HepG2 (cell line): ENCODE results near the gene BUD23. TPM values are rescaled to one million over a fixed set of nuclear protein-coding genes. Genes with fewer than 3 reads are reported as not detected.

Experiments used
- AFF4 ChIP-seq: sonication (generic); formaldehyde crosslinking; IDR thresholded peaks from 2 replicates; pipeline ENCODE4 v1.4.0; 2020; ENCODE audit warnings: missing genetic modification reagents
- MYC ChIP-seq: sonication (generic); formaldehyde crosslinking; IDR thresholded peaks from 2 replicates; pipeline ENCODE4 v1.9.0; 2021; ENCODE audit warnings: missing genetic modification reagents, borderline replicate concordance
- SCMH1 ChIP-seq: sonication (generic); formaldehyde crosslinking; IDR thresholded peaks from 2 replicates; pipeline ENCODE4 v1.9.0; 2021; ENCODE audit warnings: missing genetic modification reagents, mild to moderate bottlenecking, borderline replicate concordance
- SMAD9 ChIP-seq: sonication (generic); formaldehyde crosslinking; IDR thresholded peaks from 2 replicates; pipeline ENCODE4 v1.5.1; 2020; ENCODE audit warnings: mild to moderate bottlenecking, missing genetic modification reagents
- TEAD3 ChIP-seq: optimal IDR thresholded peaks from 2 replicates; pipeline ENCODE3; 2016; ENCODE audit warnings: borderline replicate concordance
- ZFP36L1 ChIP-seq: sonication (generic); formaldehyde crosslinking; IDR thresholded peaks from 2 replicates; pipeline ENCODE4 v1.8.0; 2022; ENCODE audit warnings: mild to moderate bottlenecking, missing genetic modification reagents, moderate library complexity
- ZHX1 ChIP-seq: sonication (generic); formaldehyde crosslinking; IDR thresholded peaks from 2 replicates; pipeline ENCODE4 v1.8.1; 2022; ENCODE audit warnings: low read depth, mild to moderate bottlenecking, missing genetic modification reagents
- ZNF281 ChIP-seq: sonication (generic); formaldehyde crosslinking; IDR thresholded peaks from 2 replicates; pipeline ENCODE4 v1.4.0; 2020; ENCODE audit warnings: missing genetic modification reagents, borderline replicate concordance
- ZNF350 ChIP-seq: sonication (generic); formaldehyde crosslinking; IDR thresholded peaks from 2 replicates; pipeline ENCODE4 v1.4.0; 2020; ENCODE audit warnings: mild to moderate bottlenecking, low read depth, missing genetic modification reagents, borderline replicate concordance
- ZNF891 ChIP-seq: sonication (generic); formaldehyde crosslinking; IDR thresholded peaks from 2 replicates; pipeline ENCODE4 v1.5.0; 2020; ENCODE audit warnings: mild to moderate bottlenecking, missing genetic modification reagents
- polyA plus RNA-seq, 8 experiments: library from polyadenylated mRNA; depleted of rRNA in 3 of 8; stranded (reverse) in 7 of 8; unstranded in 1 of 8; fragments of >200 nt; fragmentation: Illumina TruSeq in 4 of 8; extraction: Trizol in 4 of 8; gene quantifications; 2 replicates each; pipeline versions ENCODE4 v1.2.1 to v1.2.3, GENCODE V29; 2011 to 2016; ENCODE audit warnings: low read depth in 4 of 8, missing spikeins in 1 of 8, mixed read lengths in 1 of 8; ENCODE audit not compliant: insufficient read depth in 1 of 8
- total RNA-seq, 5 experiments: library from RNA; depleted of rRNA; stranded (reverse); fragments of >200 nt; fragmentation: Illumina TruSeq; extraction: Trizol; gene quantifications; 2 replicates each; pipeline ENCODE4 v1.2.3, GENCODE V29; 2016; ENCODE audit warnings: low read depth in 1 of 5
- TF ChIP-seq, protein P1 (sequence below): sonication (generic); formaldehyde crosslinking; IDR thresholded peaks from 2 replicates; pipeline ENCODE4 v1.4.0; 2020; ENCODE audit warnings: missing genetic modification reagents, borderline replicate concordance
- TF ChIP-seq, protein P2 (sequence below): fragments of 450-650 bp; IDR thresholded peaks from 2 replicates; pipeline ENCODE4 v1.6.1; 2016

The BUD23 gene
- total and polyA plus RNA-seq, 2 of the 13 experiments (the other 11 are each of a cell fraction or from before 2014, with no cell fraction given), result 47.5 to 54.5 TPM

- TF ChIP-seq, protein P1, sequence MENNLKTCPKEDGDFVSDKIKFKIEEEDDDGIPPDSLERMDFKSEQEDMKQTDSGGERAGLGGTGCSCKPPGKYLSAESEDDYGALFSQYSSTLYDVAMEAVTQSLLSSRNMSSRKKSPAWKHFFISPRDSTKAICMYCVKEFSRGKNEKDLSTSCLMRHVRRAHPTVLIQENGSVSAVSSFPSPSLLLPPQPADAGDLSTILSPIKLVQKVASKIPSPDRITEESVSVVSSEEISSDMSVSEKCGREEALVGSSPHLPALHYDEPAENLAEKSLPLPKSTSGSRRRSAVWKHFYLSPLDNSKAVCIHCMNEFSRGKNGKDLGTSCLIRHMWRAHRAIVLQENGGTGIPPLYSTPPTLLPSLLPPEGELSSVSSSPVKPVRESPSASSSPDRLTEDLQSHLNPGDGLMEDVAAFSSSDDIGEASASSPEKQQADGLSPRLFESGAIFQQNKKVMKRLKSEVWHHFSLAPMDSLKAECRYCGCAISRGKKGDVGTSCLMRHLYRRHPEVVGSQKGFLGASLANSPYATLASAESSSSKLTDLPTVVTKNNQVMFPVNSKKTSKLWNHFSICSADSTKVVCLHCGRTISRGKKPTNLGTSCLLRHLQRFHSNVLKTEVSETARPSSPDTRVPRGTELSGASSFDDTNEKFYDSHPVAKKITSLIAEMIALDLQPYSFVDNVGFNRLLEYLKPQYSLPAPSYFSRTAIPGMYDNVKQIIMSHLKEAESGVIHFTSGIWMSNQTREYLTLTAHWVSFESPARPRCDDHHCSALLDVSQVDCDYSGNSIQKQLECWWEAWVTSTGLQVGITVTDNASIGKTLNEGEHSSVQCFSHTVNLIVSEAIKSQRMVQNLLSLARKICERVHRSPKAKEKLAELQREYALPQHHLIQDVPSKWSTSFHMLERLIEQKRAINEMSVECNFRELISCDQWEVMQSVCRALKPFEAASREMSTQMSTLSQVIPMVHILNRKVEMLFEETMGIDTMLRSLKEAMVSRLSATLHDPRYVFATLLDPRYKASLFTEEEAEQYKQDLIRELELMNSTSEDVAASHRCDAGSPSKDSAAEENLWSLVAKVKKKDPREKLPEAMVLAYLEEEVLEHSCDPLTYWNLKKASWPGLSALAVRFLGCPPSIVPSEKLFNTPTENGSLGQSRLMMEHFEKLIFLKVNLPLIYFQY (CRISPR knock-in tag), result peak; percentile 97
- no peak for TF ChIP-seq ZNF350 (CRISPR knock-in tag)
- no peak for TF ChIP-seq ZFP36L1 (CRISPR knock-in tag)
- peak; percentile 79; the same call in 1 of the 2 replicates for TF ChIP-seq ZNF281 (CRISPR knock-in tag)
- TF ChIP-seq SMAD9, result no peak
- TF ChIP-seq, protein P2, sequence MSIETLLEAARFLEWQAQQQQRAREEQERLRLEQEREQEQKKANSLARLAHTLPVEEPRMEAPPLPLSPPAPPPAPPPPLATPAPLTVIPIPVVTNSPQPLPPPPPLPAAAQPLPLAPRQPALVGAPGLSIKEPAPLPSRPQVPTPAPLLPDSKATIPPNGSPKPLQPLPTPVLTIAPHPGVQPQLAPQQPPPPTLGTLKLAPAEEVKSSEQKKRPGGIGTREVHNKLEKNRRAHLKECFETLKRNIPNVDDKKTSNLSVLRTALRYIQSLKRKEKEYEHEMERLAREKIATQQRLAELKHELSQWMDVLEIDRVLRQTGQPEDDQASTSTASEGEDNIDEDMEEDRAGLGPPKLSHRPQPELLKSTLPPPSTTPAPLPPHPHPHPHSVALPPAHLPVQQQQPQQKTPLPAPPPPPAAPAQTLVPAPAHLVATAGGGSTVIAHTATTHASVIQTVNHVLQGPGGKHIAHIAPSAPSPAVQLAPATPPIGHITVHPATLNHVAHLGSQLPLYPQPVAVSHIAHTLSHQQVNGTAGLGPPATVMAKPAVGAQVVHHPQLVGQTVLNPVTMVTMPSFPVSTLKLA, result peak; percentile 43; the same call in 1 of the 2 replicates
- TF ChIP-seq ZHX1 (CRISPR knock-in tag), result no peak
- no peak for TF ChIP-seq AFF4 (CRISPR knock-in tag)
- TF ChIP-seq ZNF891 (CRISPR knock-in tag), result 0 out of 2 replicates have a peak, but pooled peaks have one; percentile 33
- TF ChIP-seq MYC (CRISPR knock-in tag), result peak; percentile 45; the same call in 1 of the 2 replicates
- no peak for TF ChIP-seq SCMH1
- TF ChIP-seq TEAD3 (CRISPR knock-in tag), result peak; percentile 61
Measured at GRCh38 chr7:73667344-73668102, 15.9 kb upstream of the BUD23 start, which contains the start of gene VPS37D (continued).
